Upper lobe of left lung (tissue), 6 donors: Measurements from ENCODE around the gene CYP2C18. TPM values are rescaled to one million over a fixed set of nuclear protein-coding genes. Genes with fewer than 3 reads are reported as not detected.
"Not testable (repeated sequence)": the region's sequence is repeated elsewhere in the genome, so short reads cannot be mapped to it uniquely, and the experiment has no call there.

Source experiments
- ATAC-seq, 2 donors: fragments of 200-7000 bp; cut with Tn5 transposase; one replicate each; pipeline ENCODE4 v1.9.1; 2022; ENCODE audit warnings: mild to moderate bottlenecking in 2 of 2, moderate library complexity in 2 of 2; ENCODE audit not compliant: low FRiP score in 2 of 2
- DNase-seq, 2 donors: peaks; one replicate each; pipeline ENCODE4 v3.0.0-alpha.2; 2019 to 2020
- H3K27ac ChIP-seq, 4 donors: fragments of 200-600 bp; sonication (generic); one replicate each; pipeline ENCODE4 v1.5.1; 2016 to 2019
- H3K27me3 ChIP-seq, 4 donors: fragments of 200-600 bp; sonication (generic); one replicate each; pipeline ENCODE4 v1.5.1; 2017 to 2019
- H3K36me3 ChIP-seq, 4 donors: fragments of 200-600 bp; sonication (generic); one replicate each; pipeline ENCODE4 v1.5.1; 2016 to 2019
- H3K4me1 ChIP-seq, 4 donors: fragments of 200-600 bp; sonication (generic); one replicate each; pipeline ENCODE4 v1.5.1; 2018 to 2019
- H3K4me3 ChIP-seq, 4 donors: fragments of 200-600 bp; sonication (generic); one replicate each; pipeline ENCODE4 v1.5.1; 2017 to 2019; ENCODE audit warnings: mild to moderate bottlenecking in 2 of 4, moderate library complexity in 1 of 4
- H3K9me3 ChIP-seq, 4 donors: fragments of 200-600 bp; sonication (generic); one replicate each; pipeline ENCODE4 v1.5.1; 2018 to 2019
- CTCF ChIP-seq, 6 experiments: fragments of 450-650 bp in 4 of 6; fragments of 200-600 bp in 2 of 6; sonication (generic) in 2 of 6; IDR thresholded peaks; one replicate each; pipeline ENCODE4 v1.5.1; 2016 to 2019; ENCODE audit warnings: antibody characterized with exemption in 6 of 6
- EP300 ChIP-seq, 4 donors: sonication (generic); formaldehyde crosslinking; IDR thresholded peaks; one replicate each; pipeline ENCODE4 v1.5.1; 2017; ENCODE audit warnings: antibody characterized with exemption in 4 of 4, control low read depth in 2 of 4
- POLR2A ChIP-seq, 4 donors: fragments of 450-650 bp; IDR thresholded peaks; one replicate each; pipeline ENCODE4 v1.5.1; 2016 to 2017; ENCODE audit warnings: antibody characterized with exemption in 4 of 4, mild to moderate bottlenecking in 2 of 4
- POLR2AphosphoS5 ChIP-seq, 2 donors: sonication (generic); formaldehyde crosslinking; IDR thresholded peaks; one replicate each; pipeline ENCODE4 v1.5.1; 2017; ENCODE audit warnings: antibody characterized with exemption in 2 of 2
- WGBS, 2 donors: methylation state at CpG; one replicate each; pipeline ENCODE4 v1.1.5; 2017 to 2018; 5-methylcytosine and 5-hydroxymethylcytosine counted together
- total RNA-seq, 6 donors: library from RNA; depleted of rRNA in 4 of 6; stranded (reverse); fragments of >200 nt in 4 of 6; gene quantifications; one replicate each; pipeline versions ENCODE4 v1.1.0 to v1.2.1, GENCODE V29; 2016 to 2021
- donor health status: DM: no; HTN: no; CAD: no; lungs with moderate emphysema.
- donor health status: DM: no; HTN: yes; CAD: no; lungs with severe emphysema.

CYP2C18 gene
- total RNA-seq, 6 donors from 2014 or later = 0.30 to 2.1 (median 0.65) TPM

GRCh38 chr10:94644352-94644751 is 39.2 kb upstream of the CYP2C18 start:
- no peaks in the 10 kb centered on the region for H3K4me1 ChIP-seq
- TF ChIP-seq POLR2A (IDR thresholded peaks at IDR 0.05) (no peak), EP300 (IDR thresholded peaks at IDR 0.05) (no peak), POLR2AphosphoS5 (IDR thresholded peaks at IDR 0.05) (no peak), CTCF (IDR thresholded peaks at IDR 0.05) (no peak)
- no peak overlapping the region for H3K27ac ChIP-seq
- H3K36me3 ChIP-seq = no peaks in the 10 kb centered on the region
- no peaks in the 10 kb centered on the region for H3K27me3 ChIP-seq
- ATAC-seq (no peak), DNase-seq (no peak)
- no peak overlapping the region for H3K4me3 ChIP-seq
- H3K9me3 ChIP-seq = no peaks in the 10 kb centered on the region
- WGBS, 2 donors = 85 to 94% methylated on average over 1 of the region's 1 CpG

GRCh38 chr10:94645285-94645684 is 38.2 kb upstream of the CYP2C18 start:
- no peak for ATAC-seq
- no peaks in the 10 kb centered on the region for H3K9me3 ChIP-seq
- no peak overlapping the region for H3K27ac ChIP-seq
- no peak overlapping the region for H3K4me3 ChIP-seq
- H3K36me3 ChIP-seq = no peaks in the 10 kb centered on the region
- no peak for TF ChIP-seq POLR2A (IDR thresholded peaks at IDR 0.05)
- no peak for TF ChIP-seq EP300 (IDR thresholded peaks at IDR 0.05)
- TF ChIP-seq CTCF (IDR thresholded peaks at IDR 0.05) = no peak
- TF ChIP-seq POLR2AphosphoS5 (IDR thresholded peaks at IDR 0.05) = no peak
- 49 to 51% methylated on average over 2 of the region's 2 CpGs for WGBS, 2 donors
- H3K4me1 ChIP-seq = no peaks in the 10 kb centered on the region
- DNase-seq = no peak
- no peaks in the 10 kb centered on the region for H3K27me3 ChIP-seq

GRCh38 chr10:94655201-94655600 is 28.3 kb upstream of the CYP2C18 start:
- not testable (repeated sequence) for H3K27ac ChIP-seq, DNase-seq, H3K4me3 ChIP-seq, H3K27me3 ChIP-seq, ATAC-seq, H3K4me1 ChIP-seq, H3K36me3 ChIP-seq
- H3K9me3 ChIP-seq = peaks cover 0 to 11% (median 0%) of the 10 kb centered on the region in 4 donors

GRCh38 chr10:94663061-94663460 is 20.5 kb upstream of the CYP2C18 start:
- not testable (repeated sequence) for H3K9me3 ChIP-seq, H3K27me3 ChIP-seq, H3K27ac ChIP-seq, ATAC-seq, H3K36me3 ChIP-seq, H3K4me3 ChIP-seq, H3K4me1 ChIP-seq
- WGBS, 2 donors = 72 to 79% methylated on average over 2 to 4 of the region's 4 CpGs
- peak in 1 of 2 donors; percentile 31 for DNase-seq

GRCh38 chr10:94666391-94667102 is 17.0 kb upstream of the CYP2C18 start:
- Histone ChIP-seq H3K36me3 (no peaks in the 10 kb centered on the region), H3K9me3 (no peaks in the 10 kb centered on the region), H3K27ac (no peak overlapping the region), H3K4me1 (no peaks in the 10 kb centered on the region), H3K27me3 (no peaks in the 10 kb centered on the region), H3K4me3 (no peak overlapping the region)
- WGBS, 2 donors = 75 to 80% methylated on average over 6 of the region's 6 CpGs
- TF ChIP-seq EP300 (IDR thresholded peaks at IDR 0.05) = no peak
- no peak for TF ChIP-seq POLR2AphosphoS5 (IDR thresholded peaks at IDR 0.05)
- no peak for TF ChIP-seq CTCF (IDR thresholded peaks at IDR 0.05)
- TF ChIP-seq POLR2A (IDR thresholded peaks at IDR 0.05) = no peak
- no peak for ATAC-seq
- DNase-seq = no peak

- no peak overlapping the region for H3K27ac ChIP-seq
- DNase-seq (no peak), ATAC-seq (no peak)
- H3K9me3 ChIP-seq = no peaks in the 10 kb centered on the region
- no peaks in the 10 kb centered on the region for H3K4me1 ChIP-seq
- no peaks in the 10 kb centered on the region for H3K36me3 ChIP-seq
- WGBS, 2 donors = 100% methylated on average over 1 of the region's 1 CpG
- no peaks in the 10 kb centered on the region for H3K27me3 ChIP-seq
- no peak for TF ChIP-seq POLR2A (IDR thresholded peaks at IDR 0.05)
- no peak for TF ChIP-seq CTCF (IDR thresholded peaks at IDR 0.05)
- no peak for TF ChIP-seq POLR2AphosphoS5 (IDR thresholded peaks at IDR 0.05)
- no peak for TF ChIP-seq EP300 (IDR thresholded peaks at IDR 0.05)
- H3K4me3 ChIP-seq = no peak overlapping the region
Measured at GRCh38 chr10:94673614-94674321, 9.8 kb upstream of the CYP2C18 start.
